Measurements from ENCODE around the gene EFCAB9.

The EFCAB9 gene

DNA sequence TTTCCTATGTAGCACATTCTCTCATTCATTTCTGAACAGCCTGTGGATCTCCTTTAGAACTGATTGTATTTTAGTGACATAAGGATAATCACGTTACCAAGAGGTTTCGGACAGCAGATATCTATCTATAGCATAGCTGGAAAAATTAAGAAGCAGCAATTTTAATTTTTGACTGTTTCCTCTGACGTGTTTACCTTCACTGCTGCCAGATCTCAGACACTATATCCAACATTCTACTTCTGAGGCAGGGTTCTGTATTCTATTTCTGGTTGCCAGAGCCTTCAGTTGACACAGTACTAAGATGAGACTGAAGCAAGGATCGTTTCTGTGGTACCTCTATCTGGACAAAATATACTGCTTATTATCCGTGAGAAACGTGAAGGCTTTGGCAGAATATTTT, at the start of gene EFCAB9:
EFCAB9 (plus strand) TSS at position 301 of the 400 bp plus-strand sequence; CDS start at position 302, 1 bp downstream.
- Histone ChIP-seq H3K4me3 (replicated peaks; ENCODE audit: low read depth, low read length) (no peak within 1 kb of the TSS), H3K27me3 (replicated peaks; ENCODE audit: control insufficient read depth, insufficient read depth, low read length) (no peaks in the 10 kb centered on the region), H3K36me3 (ENCODE audit: control insufficient read depth, insufficient read depth, low read length) (no peaks in the 10 kb centered on the region)
- TF ChIP-seq, protein P1, sequence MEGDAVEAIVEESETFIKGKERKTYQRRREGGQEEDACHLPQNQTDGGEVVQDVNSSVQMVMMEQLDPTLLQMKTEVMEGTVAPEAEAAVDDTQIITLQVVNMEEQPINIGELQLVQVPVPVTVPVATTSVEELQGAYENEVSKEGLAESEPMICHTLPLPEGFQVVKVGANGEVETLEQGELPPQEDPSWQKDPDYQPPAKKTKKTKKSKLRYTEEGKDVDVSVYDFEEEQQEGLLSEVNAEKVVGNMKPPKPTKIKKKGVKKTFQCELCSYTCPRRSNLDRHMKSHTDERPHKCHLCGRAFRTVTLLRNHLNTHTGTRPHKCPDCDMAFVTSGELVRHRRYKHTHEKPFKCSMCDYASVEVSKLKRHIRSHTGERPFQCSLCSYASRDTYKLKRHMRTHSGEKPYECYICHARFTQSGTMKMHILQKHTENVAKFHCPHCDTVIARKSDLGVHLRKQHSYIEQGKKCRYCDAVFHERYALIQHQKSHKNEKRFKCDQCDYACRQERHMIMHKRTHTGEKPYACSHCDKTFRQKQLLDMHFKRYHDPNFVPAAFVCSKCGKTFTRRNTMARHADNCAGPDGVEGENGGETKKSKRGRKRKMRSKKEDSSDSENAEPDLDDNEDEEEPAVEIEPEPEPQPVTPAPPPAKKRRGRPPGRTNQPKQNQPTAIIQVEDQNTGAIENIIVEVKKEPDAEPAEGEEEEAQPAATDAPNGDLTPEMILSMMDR (IDR thresholded peaks at IDR 0.05; ENCODE audit: insufficient read depth, low read length, poor library complexity, severe bottlenecking), result no peak
- no peak for DNase-seq (ENCODE audit: extremely low read depth, insufficient read length)

DNA sequence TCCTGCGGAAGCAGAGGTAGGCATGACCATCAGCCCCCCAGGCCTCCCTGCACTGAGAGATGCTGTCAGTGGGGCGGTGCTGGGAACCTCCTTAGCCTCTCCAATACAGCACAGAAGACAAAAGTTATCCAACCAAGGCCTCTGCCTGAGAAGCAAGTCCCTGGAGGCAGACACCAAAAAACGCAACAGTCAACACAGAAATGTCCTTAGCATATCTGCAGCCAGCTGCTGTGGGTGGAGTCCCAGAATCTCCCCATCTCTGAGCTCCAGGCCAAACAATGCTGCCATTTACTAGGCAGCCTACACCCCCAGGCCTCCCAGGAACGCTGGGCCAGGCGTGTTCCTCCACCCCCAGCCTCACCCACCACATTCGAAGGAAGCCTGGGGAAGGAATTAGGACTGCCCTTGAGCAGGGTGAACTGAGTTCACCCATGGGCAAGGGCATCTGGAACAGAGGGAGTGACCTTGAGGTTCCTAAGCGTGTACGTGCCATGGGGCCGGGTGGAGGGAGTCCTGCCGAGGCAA, 49.6 kb upstream of the EFCAB9 start:
- Histone ChIP-seq H3K27me3 (replicated peaks; ENCODE audit: control insufficient read depth, insufficient read depth, low read length) (no peaks in the 10 kb centered on the region), H3K4me3 (replicated peaks; ENCODE audit: low read depth, low read length) (no peak overlapping the region), H3K36me3 (ENCODE audit: control insufficient read depth, insufficient read depth, low read length) (peaks cover 28% of the 10 kb centered on the region)
- DNase-seq (ENCODE audit: extremely low read depth, insufficient read length), result no peak
- TF ChIP-seq, protein P1 (IDR thresholded peaks at IDR 0.05; ENCODE audit: insufficient read depth, low read length, poor library complexity, severe bottlenecking), result no peak

DNA sequence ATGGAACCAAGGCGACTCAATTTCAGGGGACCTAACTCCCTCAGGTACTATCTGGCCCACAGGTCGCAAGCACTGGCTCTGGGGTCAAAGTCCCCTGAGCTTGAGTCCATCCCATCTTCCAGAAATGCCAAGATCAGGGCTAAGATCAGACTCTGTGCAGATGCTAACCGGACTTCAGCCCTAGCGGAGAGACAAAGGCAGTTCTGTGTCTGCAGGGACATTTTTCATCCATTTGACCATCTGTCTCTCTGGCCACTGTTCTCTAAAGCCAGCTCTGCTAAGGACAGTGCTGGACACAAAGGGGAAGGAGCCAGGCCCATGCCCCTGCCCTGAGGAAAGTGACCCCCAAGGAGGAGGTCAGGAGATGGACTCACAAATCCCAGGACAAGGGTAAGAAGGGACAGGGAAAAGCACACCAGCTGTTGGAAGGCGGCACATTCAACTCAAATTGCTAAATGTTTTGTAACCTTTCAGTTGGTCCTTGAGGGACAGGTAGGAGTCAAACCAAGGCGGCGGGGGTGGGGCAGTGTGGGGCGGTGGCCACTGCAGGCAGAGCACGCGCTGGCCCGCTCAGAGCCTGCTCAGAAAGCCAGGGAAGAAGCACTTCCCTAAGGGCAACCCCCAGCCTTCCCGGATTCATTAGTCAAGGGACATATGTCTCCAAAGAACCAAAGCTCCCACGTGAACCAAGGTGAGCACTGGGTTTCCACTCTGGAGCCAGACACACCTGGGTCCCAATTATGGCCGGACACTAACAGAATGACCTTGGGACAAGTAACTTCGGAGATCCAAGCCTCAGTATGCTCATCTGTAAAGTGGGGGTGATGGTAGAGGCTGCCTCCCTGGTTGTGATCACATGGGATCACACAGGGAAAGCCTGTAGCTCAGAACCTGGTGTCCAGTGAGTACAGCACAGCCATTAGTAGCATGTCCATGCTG, 48.8 kb upstream of the EFCAB9 start:
- Histone ChIP-seq H3K36me3 (ENCODE audit: control insufficient read depth, insufficient read depth, low read length) (peaks cover 30% of the 10 kb centered on the region), H3K4me3 (replicated peaks; ENCODE audit: low read depth, low read length) (no peak overlapping the region), H3K27me3 (replicated peaks; ENCODE audit: control insufficient read depth, insufficient read depth, low read length) (no peaks in the 10 kb centered on the region)
- TF ChIP-seq, protein P1 (IDR thresholded peaks at IDR 0.05; ENCODE audit: insufficient read depth, low read length, poor library complexity, severe bottlenecking), result no peak
- no peak for DNase-seq (ENCODE audit: extremely low read depth, insufficient read length)

DNA sequence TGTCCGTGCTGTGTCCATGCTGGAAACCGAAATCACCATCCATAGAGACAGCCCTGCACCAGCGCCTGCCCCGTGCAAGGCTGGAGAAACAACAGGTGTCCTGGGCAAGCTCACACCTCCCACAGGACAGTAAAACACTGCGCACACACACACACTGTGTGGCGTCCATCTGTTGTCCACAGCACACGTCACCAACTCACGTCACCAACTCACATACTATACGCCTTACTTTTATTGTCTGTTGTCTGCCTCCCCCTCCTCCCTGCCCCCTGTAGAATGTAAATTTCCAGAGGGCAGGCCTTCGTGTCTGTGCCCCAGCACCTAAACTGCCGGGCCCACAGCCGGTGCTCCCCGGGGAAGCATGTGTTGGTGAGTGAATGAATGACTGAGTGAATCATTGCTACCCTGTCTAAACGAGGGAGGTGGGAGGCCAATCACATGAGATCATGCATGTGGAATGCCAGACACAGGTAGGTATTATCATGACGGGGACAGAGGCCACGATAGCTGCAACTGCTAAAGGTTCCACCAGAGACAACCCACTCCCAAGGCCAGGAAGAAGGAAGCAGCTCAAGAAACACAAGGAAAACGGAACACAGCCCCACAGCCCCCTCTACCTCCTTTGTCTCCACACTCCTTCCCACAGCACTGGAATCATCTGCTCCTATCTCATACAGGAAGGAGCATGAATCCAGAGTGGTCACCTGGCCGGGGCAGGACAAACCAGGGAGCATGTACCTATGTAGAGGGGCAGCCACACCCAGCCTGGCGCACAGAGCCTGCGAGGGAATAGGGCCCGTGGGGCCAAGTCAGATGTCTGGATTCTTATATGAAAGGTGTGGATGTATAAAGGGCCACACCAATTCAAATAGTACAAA, 47.9 kb upstream of the EFCAB9 start:
- DNase-seq (ENCODE audit: extremely low read depth, insufficient read length), result no peak
- H3K36me3 ChIP-seq (ENCODE audit: control insufficient read depth, insufficient read depth, low read length), result peaks cover 30% of the 10 kb centered on the region
- TF ChIP-seq, protein P1 (IDR thresholded peaks at IDR 0.05; ENCODE audit: insufficient read depth, low read length, poor library complexity, severe bottlenecking), result no peak
- H3K4me3 ChIP-seq (replicated peaks; ENCODE audit: low read depth, low read length), result no peak overlapping the region
- no peaks in the 10 kb centered on the region for H3K27me3 ChIP-seq (replicated peaks; ENCODE audit: control insufficient read depth, insufficient read depth, low read length)

DNA sequence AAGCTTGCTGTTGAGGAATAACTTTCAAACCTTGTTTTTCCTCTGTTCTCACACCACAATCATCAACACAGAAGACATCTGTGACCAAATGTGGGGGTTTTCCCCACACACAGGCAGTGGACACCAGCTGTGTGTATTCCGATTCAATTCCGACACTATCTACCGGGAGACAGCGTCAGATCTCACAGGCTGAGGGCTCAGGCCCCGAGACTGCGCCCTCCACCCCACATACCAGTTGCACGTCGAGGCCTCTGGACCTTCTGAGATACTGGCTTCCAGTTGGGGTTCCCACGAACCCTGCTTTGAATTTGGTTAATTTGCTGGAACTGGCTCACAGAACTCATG, 47.3 kb upstream of the EFCAB9 start:
- Histone ChIP-seq H3K4me3 (replicated peaks; ENCODE audit: low read depth, low read length) (no peak overlapping the region), H3K36me3 (ENCODE audit: control insufficient read depth, insufficient read depth, low read length) (peaks cover 31% of the 10 kb centered on the region), H3K27me3 (replicated peaks; ENCODE audit: control insufficient read depth, insufficient read depth, low read length) (no peaks in the 10 kb centered on the region)
- no peak for DNase-seq (ENCODE audit: extremely low read depth, insufficient read length)
- TF ChIP-seq, protein P1 (IDR thresholded peaks at IDR 0.05; ENCODE audit: insufficient read depth, low read length, poor library complexity, severe bottlenecking), result no peak

Data from GM06990 (cell line).